Measurements from ENCODE around the gene TUBA4B.

TUBA4B gene

GRCh38 chr2:219278655-219279150 lies 25.7 kb downstream of the TUBA4B start:
- peak overlapping the region; percentile 16 for H2BK12ac ChIP-seq (ENCODE audit: low read length)
- no CpG with 5 or more reads among the region's 9 CpGs for WGBS (ENCODE audit: extremely low coverage, insufficient coverage, insufficient read length)
- H3K18ac ChIP-seq (ENCODE audit: low read length) = no peak overlapping the region
- peak overlapping the region; percentile 11 for H4K8ac ChIP-seq (ENCODE audit: low read depth, low read length)
- peak overlapping the region; percentile 49 for H4K91ac ChIP-seq (ENCODE audit: low read depth, low read length)
- peak overlapping the region; percentile 37 for H2BK120ac ChIP-seq (ENCODE audit: insufficient read depth, low read length, poor library complexity)
- no peak overlapping the region for H3K9ac ChIP-seq (ENCODE audit: low read length)
- H2BK5ac ChIP-seq (ENCODE audit: low read depth, low read length, poor library complexity) = peak overlapping the region; percentile 7
- H3K79me2 ChIP-seq (ENCODE audit: control insufficient read depth, insufficient read depth, low read length, poor library complexity) = peaks cover 8% of the 10 kb centered on the region
- H3K4me1 ChIP-seq (ENCODE audit: control insufficient read depth in 1 of 2, insufficient read depth in 2 of 2, low read length in 2 of 2) = peaks cover 23 to 25% of the 10 kb centered on the region in 2 experiments
- no peak overlapping the region for H3K23ac ChIP-seq (ENCODE audit: low read length)
- no peaks in the 10 kb centered on the region for H3K27me3 ChIP-seq (ENCODE audit: insufficient read depth, low read length)
- peak overlapping the region; percentile 5 for H2AK5ac ChIP-seq (ENCODE audit: low read length)
- H3K36me3 ChIP-seq (ENCODE audit: control insufficient read depth in 1 of 2, insufficient read depth in 2 of 2, low read length in 2 of 2) = peaks cover 26% of the 10 kb centered on the region in 2 experiments
- H3K4ac ChIP-seq (ENCODE audit: low read depth, low read length) = no peak overlapping the region
- DNase-seq = no peak
- H3K27ac ChIP-seq (ENCODE audit: low read depth, low read length) = peak overlapping the region; percentile 70
- H3K9me3 ChIP-seq (ENCODE audit: insufficient read depth, low read depth, low read length) = no peaks in the 10 kb centered on the region
- peak overlapping the region; percentile 46 for H3K4me2 ChIP-seq (ENCODE audit: low read length)
- no peak overlapping the region for H2AFZ ChIP-seq (ENCODE audit: insufficient read depth, low read length, poor library complexity)
- no peak overlapping the region for H4K12ac ChIP-seq (ENCODE audit: low read depth, low read length)
- H3K79me1 ChIP-seq (ENCODE audit: low read length) = peaks cover 26% of the 10 kb centered on the region
- H3K4me3 ChIP-seq (ENCODE audit: low read depth, low read length) = no peak overlapping the region
- peak overlapping the region; percentile 5 for H3K14ac ChIP-seq (ENCODE audit: low read length)

GRCh38 chr2:219279151-219279915 lies 26.3 kb downstream of the TUBA4B start, which contains the start of gene DNAJB2:
DNAJB2 (plus strand) TSS chr2:219279366; CDS start chr2:219279834, 468 bp downstream.
- peak within 1 kb of the TSS; percentile 76 for H4K8ac ChIP-seq (ENCODE audit: low read depth, low read length)
- H3K79me1 ChIP-seq (ENCODE audit: low read length) = peaks cover 20% of the 10 kb centered on the region
- H3K4ac ChIP-seq (ENCODE audit: low read depth, low read length) = peak within 1 kb of the TSS; percentile 11
- no peak within 1 kb of the TSS for H3K23ac ChIP-seq (ENCODE audit: low read length)
- peak within 1 kb of the TSS; percentile 89 for H2BK5ac ChIP-seq (ENCODE audit: low read depth, low read length, poor library complexity)
- H3K4me2 ChIP-seq (ENCODE audit: low read length) = peak within 1 kb of the TSS; percentile 58
- no peaks in the 10 kb centered on the region for H3K27me3 ChIP-seq (ENCODE audit: insufficient read depth, low read length)
- H4K12ac ChIP-seq (ENCODE audit: low read depth, low read length) = peak within 1 kb of the TSS; percentile 91
- H3K36me3 ChIP-seq (ENCODE audit: control insufficient read depth in 1 of 2, insufficient read depth in 2 of 2, low read length in 2 of 2) = peaks cover 31% of the 10 kb centered on the region in 2 experiments
- H3K18ac ChIP-seq (ENCODE audit: low read length) = peak within 1 kb of the TSS; percentile 91
- peak within 1 kb of the TSS; percentile 11 for H3K9ac ChIP-seq (ENCODE audit: low read length)
- peak within 1 kb of the TSS; percentile 92 for H3K27ac ChIP-seq (ENCODE audit: low read depth, low read length)
- peak within 1 kb of the TSS; percentile 58 for H2AFZ ChIP-seq (ENCODE audit: insufficient read depth, low read length, poor library complexity)
- H2BK120ac ChIP-seq (ENCODE audit: insufficient read depth, low read length, poor library complexity) = peak within 1 kb of the TSS; percentile 96
- H2AK5ac ChIP-seq (ENCODE audit: low read length) = peak within 1 kb of the TSS; percentile 71
- peak within 1 kb of the TSS; percentile 42 for H2BK12ac ChIP-seq (ENCODE audit: low read length)
- peak; percentile 99 for DNase-seq
- H3K14ac ChIP-seq (ENCODE audit: low read length) = peak within 1 kb of the TSS; percentile 91
- peaks cover 6% of the 10 kb centered on the region for H3K79me2 ChIP-seq (ENCODE audit: control insufficient read depth, insufficient read depth, low read length, poor library complexity)
- peak within 1 kb of the TSS; percentile 96 for H4K91ac ChIP-seq (ENCODE audit: low read depth, low read length)
- no peaks in the 10 kb centered on the region for H3K9me3 ChIP-seq (ENCODE audit: insufficient read depth, low read depth, low read length)
- H3K4me1 ChIP-seq (ENCODE audit: control insufficient read depth in 1 of 2, insufficient read depth in 2 of 2, low read length in 2 of 2) = peaks cover 17 to 19% of the 10 kb centered on the region in 2 experiments
- H3K4me3 ChIP-seq (ENCODE audit: low read depth, low read length) = peak within 1 kb of the TSS; percentile 72
- WGBS (ENCODE audit: extremely low coverage, insufficient coverage, insufficient read length) = no CpG with 5 or more reads among the region's 65 CpGs

GRCh38 chr2:219279916-219280516 lies 27.0 kb downstream of the TUBA4B start:
- H2AFZ ChIP-seq (ENCODE audit: insufficient read depth, low read length, poor library complexity) = peak overlapping the region; percentile 58
- peak overlapping the region; percentile 42 for H2BK12ac ChIP-seq (ENCODE audit: low read length)
- peaks cover 5% of the 10 kb centered on the region for H3K79me2 ChIP-seq (ENCODE audit: control insufficient read depth, insufficient read depth, low read length, poor library complexity)
- peaks cover 13 to 16% of the 10 kb centered on the region in 2 experiments for H3K4me1 ChIP-seq (ENCODE audit: control insufficient read depth in 1 of 2, insufficient read depth in 2 of 2, low read length in 2 of 2)
- peak overlapping the region; percentile 72 for H3K4me3 ChIP-seq (ENCODE audit: low read depth, low read length)
- H2AK5ac ChIP-seq (ENCODE audit: low read length) = peak overlapping the region; percentile 71
- H4K91ac ChIP-seq (ENCODE audit: low read depth, low read length) = peak overlapping the region; percentile 96
- peak overlapping the region; percentile 16 for H2BK5ac ChIP-seq (ENCODE audit: low read depth, low read length, poor library complexity)
- H3K9ac ChIP-seq (ENCODE audit: low read length) = no peak overlapping the region
- no peaks in the 10 kb centered on the region for H3K9me3 ChIP-seq (ENCODE audit: insufficient read depth, low read depth, low read length)
- peaks cover 38% of the 10 kb centered on the region in 2 experiments for H3K36me3 ChIP-seq (ENCODE audit: control insufficient read depth in 1 of 2, insufficient read depth in 2 of 2, low read length in 2 of 2)
- no peaks in the 10 kb centered on the region for H3K27me3 ChIP-seq (ENCODE audit: insufficient read depth, low read length)
- H3K79me1 ChIP-seq (ENCODE audit: low read length) = peaks cover 18% of the 10 kb centered on the region
- WGBS (ENCODE audit: extremely low coverage, insufficient coverage, insufficient read length) = no CpG with 5 or more reads among the region's 12 CpGs
- no peak overlapping the region for H3K23ac ChIP-seq (ENCODE audit: low read length)
- H3K4me2 ChIP-seq (ENCODE audit: low read length) = peak overlapping the region; percentile 58
- peak overlapping the region; percentile 11 for H3K4ac ChIP-seq (ENCODE audit: low read depth, low read length)
- peak overlapping the region; percentile 91 for H4K12ac ChIP-seq (ENCODE audit: low read depth, low read length)
- no peak overlapping the region for H2BK120ac ChIP-seq (ENCODE audit: insufficient read depth, low read length, poor library complexity)
- H3K14ac ChIP-seq (ENCODE audit: low read length) = peak overlapping the region; percentile 91
- no peak for DNase-seq
- no peak overlapping the region for H3K27ac ChIP-seq (ENCODE audit: low read depth, low read length)
- H4K8ac ChIP-seq (ENCODE audit: low read depth, low read length) = peak overlapping the region; percentile 76
- peak overlapping the region; percentile 91 for H3K18ac ChIP-seq (ENCODE audit: low read length)

- Histone ChIP-seq H3K9me3 (ENCODE audit: insufficient read depth, low read depth, low read length) (no peaks in the 10 kb centered on the region), H3K79me1 (ENCODE audit: low read length) (peaks cover 18% of the 10 kb centered on the region), H3K14ac (ENCODE audit: low read length) (no peak overlapping the region), H3K79me2 (ENCODE audit: control insufficient read depth, insufficient read depth, low read length, poor library complexity) (peaks cover 5% of the 10 kb centered on the region), H2AK5ac (ENCODE audit: low read length) (peak overlapping the region; percentile 7), H3K36me3 (ENCODE audit: control insufficient read depth in 1 of 2, insufficient read depth in 2 of 2, low read length in 2 of 2) (peaks cover 38 to 44% of the 10 kb centered on the region in 2 experiments), H2BK120ac (ENCODE audit: insufficient read depth, low read length, poor library complexity) (no peak overlapping the region), H4K91ac (ENCODE audit: low read depth, low read length) (no peak overlapping the region), H3K23ac (ENCODE audit: low read length) (no peak overlapping the region), H3K18ac (ENCODE audit: low read length) (no peak overlapping the region), H3K27me3 (ENCODE audit: insufficient read depth, low read length) (no peaks in the 10 kb centered on the region), H3K27ac (ENCODE audit: low read depth, low read length) (no peak overlapping the region), H2BK5ac (ENCODE audit: low read depth, low read length, poor library complexity) (no peak overlapping the region), H3K4me3 (ENCODE audit: low read depth, low read length) (no peak overlapping the region), H4K8ac (ENCODE audit: low read depth, low read length) (no peak overlapping the region), H2AFZ (ENCODE audit: insufficient read depth, low read length, poor library complexity) (no peak overlapping the region), H2BK12ac (ENCODE audit: low read length) (no peak overlapping the region), H3K4me2 (ENCODE audit: low read length) (no peak overlapping the region), H3K9ac (ENCODE audit: low read length) (no peak overlapping the region), H3K4me1 (ENCODE audit: control insufficient read depth in 1 of 2, insufficient read depth in 2 of 2, low read length in 2 of 2) (peaks cover 13 to 18% of the 10 kb centered on the region in 2 experiments), H4K12ac (ENCODE audit: low read depth, low read length) (no peak overlapping the region), H3K4ac (ENCODE audit: low read depth, low read length) (no peak overlapping the region)
- DNase-seq = no peak
- WGBS (ENCODE audit: extremely low coverage, insufficient coverage, insufficient read length) = no CpG with 5 or more reads among the region's 4 CpGs
These were observed 27.6 kb downstream of the TUBA4B start for GRCh38 chr2:219280651-219281050.

Measured in trophoblast cell (in vitro differentiated cells and primary cell).